ENCODE data around the gene NOTCH1.

The NOTCH1 gene

DNA sequence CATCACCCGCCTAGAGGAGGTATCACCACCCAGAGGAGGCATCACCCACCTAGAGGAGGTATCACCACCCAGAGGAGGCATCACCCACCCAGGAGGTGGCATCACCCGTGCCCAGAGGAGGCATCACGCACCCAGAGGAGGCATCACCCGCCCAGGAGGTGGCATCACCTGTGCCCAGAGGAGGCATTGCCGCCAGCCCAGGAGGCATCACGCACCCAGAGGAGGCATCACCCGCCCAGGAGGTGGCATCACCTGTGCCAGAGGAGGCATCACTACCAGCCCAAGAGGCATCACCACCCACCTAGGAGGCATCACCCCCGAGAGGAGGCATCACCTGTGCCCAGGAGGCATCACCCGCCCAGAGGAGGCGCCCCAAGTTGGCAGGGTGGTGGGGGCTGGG, 2.6 kb downstream of the NOTCH1 start:
- H3K27ac ChIP-seq (ENCODE audit: low read length): no peak overlapping the region
- no peak overlapping the region for H3K9ac ChIP-seq (ENCODE audit: low read length)
- H3K4me1 ChIP-seq (ENCODE audit: low read length): peaks cover 41% of the 10 kb centered on the region
- no peaks in the 10 kb centered on the region for H3K9me3 ChIP-seq (ENCODE audit: insufficient read depth, low read length)
- peaks cover 69% of the 10 kb centered on the region for H3K79me2 ChIP-seq (ENCODE audit: low read length)
- TF ChIP-seq, protein P1, sequence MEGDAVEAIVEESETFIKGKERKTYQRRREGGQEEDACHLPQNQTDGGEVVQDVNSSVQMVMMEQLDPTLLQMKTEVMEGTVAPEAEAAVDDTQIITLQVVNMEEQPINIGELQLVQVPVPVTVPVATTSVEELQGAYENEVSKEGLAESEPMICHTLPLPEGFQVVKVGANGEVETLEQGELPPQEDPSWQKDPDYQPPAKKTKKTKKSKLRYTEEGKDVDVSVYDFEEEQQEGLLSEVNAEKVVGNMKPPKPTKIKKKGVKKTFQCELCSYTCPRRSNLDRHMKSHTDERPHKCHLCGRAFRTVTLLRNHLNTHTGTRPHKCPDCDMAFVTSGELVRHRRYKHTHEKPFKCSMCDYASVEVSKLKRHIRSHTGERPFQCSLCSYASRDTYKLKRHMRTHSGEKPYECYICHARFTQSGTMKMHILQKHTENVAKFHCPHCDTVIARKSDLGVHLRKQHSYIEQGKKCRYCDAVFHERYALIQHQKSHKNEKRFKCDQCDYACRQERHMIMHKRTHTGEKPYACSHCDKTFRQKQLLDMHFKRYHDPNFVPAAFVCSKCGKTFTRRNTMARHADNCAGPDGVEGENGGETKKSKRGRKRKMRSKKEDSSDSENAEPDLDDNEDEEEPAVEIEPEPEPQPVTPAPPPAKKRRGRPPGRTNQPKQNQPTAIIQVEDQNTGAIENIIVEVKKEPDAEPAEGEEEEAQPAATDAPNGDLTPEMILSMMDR (IDR thresholded peaks at IDR 0.05; ENCODE audit: low read depth, low read length): no peak
- TF ChIP-seq EZH2phosphoT487 (IDR thresholded peaks at IDR 0.05; ENCODE audit: low read depth): no peak
- no peaks in the 10 kb centered on the region for H3K27me3 ChIP-seq (ENCODE audit: low read depth, low read length)
- H3K36me3 ChIP-seq (replicated peaks; ENCODE audit: low read depth, low read length): peaks cover 29% of the 10 kb centered on the region
- H3K4me3 ChIP-seq (ENCODE audit: low read length): no peak overlapping the region
- H4K20me1 ChIP-seq (ENCODE audit: insufficient read depth, low read length): peaks cover 63% of the 10 kb centered on the region
- no peak overlapping the region for H3K4me2 ChIP-seq (ENCODE audit: low read length)
- H2AFZ ChIP-seq (ENCODE audit: low read depth, low read length): no peak overlapping the region

GRCh38 chr9:136542241-136543040, 3.4 kb downstream of the NOTCH1 start:
- H4K20me1 ChIP-seq (ENCODE audit: insufficient read depth, low read length): peaks cover 71% of the 10 kb centered on the region
- H3K4me1 ChIP-seq (ENCODE audit: low read length): peaks cover 35% of the 10 kb centered on the region
- no peak for TF ChIP-seq EZH2phosphoT487 (IDR thresholded peaks at IDR 0.05; ENCODE audit: low read depth)
- TF ChIP-seq, protein P1 (IDR thresholded peaks at IDR 0.05; ENCODE audit: low read depth, low read length): no peak
- no peak overlapping the region for H3K9ac ChIP-seq (ENCODE audit: low read length)
- peaks cover 30% of the 10 kb centered on the region for H3K36me3 ChIP-seq (replicated peaks; ENCODE audit: low read depth, low read length)
- no peak overlapping the region for H3K4me2 ChIP-seq (ENCODE audit: low read length)
- peaks cover 74% of the 10 kb centered on the region for H3K79me2 ChIP-seq (ENCODE audit: low read length)
- H3K4me3 ChIP-seq (ENCODE audit: low read length): no peak overlapping the region
- no peak overlapping the region for H3K27ac ChIP-seq (ENCODE audit: low read length)
- no peaks in the 10 kb centered on the region for H3K9me3 ChIP-seq (ENCODE audit: insufficient read depth, low read length)
- no peaks in the 10 kb centered on the region for H3K27me3 ChIP-seq (ENCODE audit: low read depth, low read length)
- no peak overlapping the region for H2AFZ ChIP-seq (ENCODE audit: low read depth, low read length)

- Histone ChIP-seq H3K4me2 (ENCODE audit: low read length) (no peak overlapping the region), H3K4me1 (ENCODE audit: low read length) (peaks cover 27% of the 10 kb centered on the region), H3K36me3 (replicated peaks; ENCODE audit: low read depth, low read length) (peaks cover 36% of the 10 kb centered on the region), H3K27me3 (ENCODE audit: low read depth, low read length) (no peaks in the 10 kb centered on the region), H4K20me1 (ENCODE audit: insufficient read depth, low read length) (peaks cover 79% of the 10 kb centered on the region), H3K9ac (ENCODE audit: low read length) (no peak overlapping the region), H2AFZ (ENCODE audit: low read depth, low read length) (no peak overlapping the region), H3K9me3 (ENCODE audit: insufficient read depth, low read length) (no peaks in the 10 kb centered on the region), H3K27ac (ENCODE audit: low read length) (no peak overlapping the region), H3K4me3 (ENCODE audit: low read length) (no peak overlapping the region), H3K79me2 (ENCODE audit: low read length) (peaks cover 82% of the 10 kb centered on the region)
- TF ChIP-seq EZH2phosphoT487 (IDR thresholded peaks at IDR 0.05; ENCODE audit: low read depth): no peak
- TF ChIP-seq, protein P1 (IDR thresholded peaks at IDR 0.05; ENCODE audit: low read depth, low read length): no peak
Measured at GRCh38 chr9:136541709-136542108, 4.1 kb downstream of the NOTCH1 start.

GRCh38 chr9:136541179-136541578, 4.7 kb downstream of the NOTCH1 start:
- Histone ChIP-seq H3K27ac (ENCODE audit: low read length) (no peak overlapping the region), H3K9ac (ENCODE audit: low read length) (no peak overlapping the region), H3K4me2 (ENCODE audit: low read length) (no peak overlapping the region), H4K20me1 (ENCODE audit: insufficient read depth, low read length) (peaks cover 84% of the 10 kb centered on the region), H3K4me3 (ENCODE audit: low read length) (no peak overlapping the region), H3K4me1 (ENCODE audit: low read length) (peaks cover 26% of the 10 kb centered on the region), H3K36me3 (replicated peaks; ENCODE audit: low read depth, low read length) (peaks cover 42% of the 10 kb centered on the region), H3K27me3 (ENCODE audit: low read depth, low read length) (no peaks in the 10 kb centered on the region), H3K9me3 (ENCODE audit: insufficient read depth, low read length) (no peaks in the 10 kb centered on the region), H3K79me2 (ENCODE audit: low read length) (peaks cover 86% of the 10 kb centered on the region), H2AFZ (ENCODE audit: low read depth, low read length) (no peak overlapping the region)
- TF ChIP-seq, protein P1 (IDR thresholded peaks at IDR 0.05; ENCODE audit: low read depth, low read length): no peak
- no peak for TF ChIP-seq EZH2phosphoT487 (IDR thresholded peaks at IDR 0.05; ENCODE audit: low read depth)
